HCT116 (cell line): ENCODE data around the gene PRELID1.

Experiments used
- EGR1 ChIP-seq: IDR thresholded peaks from 2 replicates; pipeline ENCODE4 v1.6.1; 2012; ENCODE audit warnings: low read depth
- EZH2 ChIP-seq: fragments of 200-600 bp; sonication (generic); IDR thresholded peaks from 2 replicates; pipeline ENCODE4 v1.6.1; 2017; ENCODE audit warnings: antibody characterized with exemption, mixed run types
- EZH2phosphoT487 ChIP-seq: fragments of 200-600 bp; IDR thresholded peaks from 2 replicates; pipeline ENCODE4 v1.6.1; 2018; ENCODE audit warnings: antibody characterized with exemption, borderline replicate concordance
- FOSL1 ChIP-seq: IDR thresholded peaks from 2 replicates; pipeline ENCODE4 v1.6.1; 2012; ENCODE audit warnings: low read depth
- POLR2A ChIP-seq: IDR thresholded peaks from 2 replicates; pipeline ENCODE4 v1.7.0; 2011; ENCODE audit warnings: borderline replicate concordance; ENCODE audit not compliant: insufficient read depth, insufficient read length; ENCODE audit errors: extremely low read depth
- POLR2AphosphoS5 ChIP-seq: IDR thresholded peaks from 2 replicates; pipeline ENCODE4 v1.6.1; 2011; ENCODE audit warnings: mild to moderate bottlenecking, low read depth, low read length, moderate library complexity
- RAD21 ChIP-seq: IDR thresholded peaks from 2 replicates; pipeline ENCODE4 v1.6.1; 2012; ENCODE audit warnings: low read depth, mild to moderate bottlenecking
- TF ChIP-seq, protein P1 (sequence below), 3 experiments: fragments of 200-600 bp in 1 of 3; sonication (generic) in 1 of 3; IDR thresholded peaks in 2 of 3; conservative IDR thresholded peaks in 1 of 3; 2 replicates each; pipeline ENCODE4 v1.5.1; 2012 to 2017; ENCODE audit warnings: low read depth in 2 of 3, low read length in 2 of 3, antibody characterized with exemption in 1 of 3, borderline replicate concordance in 1 of 3, control low read depth in 1 of 3, mild to moderate bottlenecking in 1 of 3, mixed read lengths in 1 of 3, mixed run types in 1 of 3, moderate library complexity in 1 of 3; ENCODE audit not compliant: insufficient read depth in 1 of 3
- TF ChIP-seq, protein P2 (sequence below): IDR thresholded peaks from 2 replicates; pipeline ENCODE4 v1.6.1; 2012

DNA sequence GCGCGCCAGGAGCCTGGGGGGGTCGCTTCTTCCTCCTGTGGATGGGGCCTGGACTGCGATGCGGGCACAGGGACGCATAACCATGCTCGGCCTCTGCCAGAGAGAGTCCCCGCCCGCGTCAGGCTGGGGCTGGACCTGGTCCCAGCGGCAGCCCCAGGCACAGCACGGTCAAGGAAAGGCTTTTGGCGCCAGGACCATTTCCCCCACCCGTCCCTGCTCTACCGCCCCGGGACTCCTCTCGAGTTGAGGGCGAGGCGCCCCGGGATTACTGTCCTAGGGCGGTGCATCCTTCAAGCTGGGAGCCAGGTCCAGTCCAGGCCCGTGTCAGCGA is 7.8 kb downstream of the PRELID1 start:
- no peak for TF ChIP-seq RAD21
- no peak for TF ChIP-seq EZH2
- TF ChIP-seq, protein P1, sequence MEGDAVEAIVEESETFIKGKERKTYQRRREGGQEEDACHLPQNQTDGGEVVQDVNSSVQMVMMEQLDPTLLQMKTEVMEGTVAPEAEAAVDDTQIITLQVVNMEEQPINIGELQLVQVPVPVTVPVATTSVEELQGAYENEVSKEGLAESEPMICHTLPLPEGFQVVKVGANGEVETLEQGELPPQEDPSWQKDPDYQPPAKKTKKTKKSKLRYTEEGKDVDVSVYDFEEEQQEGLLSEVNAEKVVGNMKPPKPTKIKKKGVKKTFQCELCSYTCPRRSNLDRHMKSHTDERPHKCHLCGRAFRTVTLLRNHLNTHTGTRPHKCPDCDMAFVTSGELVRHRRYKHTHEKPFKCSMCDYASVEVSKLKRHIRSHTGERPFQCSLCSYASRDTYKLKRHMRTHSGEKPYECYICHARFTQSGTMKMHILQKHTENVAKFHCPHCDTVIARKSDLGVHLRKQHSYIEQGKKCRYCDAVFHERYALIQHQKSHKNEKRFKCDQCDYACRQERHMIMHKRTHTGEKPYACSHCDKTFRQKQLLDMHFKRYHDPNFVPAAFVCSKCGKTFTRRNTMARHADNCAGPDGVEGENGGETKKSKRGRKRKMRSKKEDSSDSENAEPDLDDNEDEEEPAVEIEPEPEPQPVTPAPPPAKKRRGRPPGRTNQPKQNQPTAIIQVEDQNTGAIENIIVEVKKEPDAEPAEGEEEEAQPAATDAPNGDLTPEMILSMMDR (IDR thresholded peaks at IDR 0.05 in 2 of 3, conservative IDR thresholded peaks at IDR 0.05 in 1 of 3; ENCODE audit: borderline replicate concordance in 1 of 3, insufficient read depth in 1 of 3, low read depth in 2 of 3, low read length in 2 of 3), result no peak
- TF ChIP-seq EGR1, result no peak
- no peak for TF ChIP-seq POLR2A
- TF ChIP-seq, protein P2, sequence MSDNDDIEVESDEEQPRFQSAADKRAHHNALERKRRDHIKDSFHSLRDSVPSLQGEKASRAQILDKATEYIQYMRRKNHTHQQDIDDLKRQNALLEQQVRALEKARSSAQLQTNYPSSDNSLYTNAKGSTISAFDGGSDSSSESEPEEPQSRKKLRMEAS, result no peak
- no peak for TF ChIP-seq POLR2AphosphoS5
- TF ChIP-seq FOSL1, result no peak
- TF ChIP-seq EZH2phosphoT487, result no peak
